ENCODE results near the gene PRLR.

DNA sequence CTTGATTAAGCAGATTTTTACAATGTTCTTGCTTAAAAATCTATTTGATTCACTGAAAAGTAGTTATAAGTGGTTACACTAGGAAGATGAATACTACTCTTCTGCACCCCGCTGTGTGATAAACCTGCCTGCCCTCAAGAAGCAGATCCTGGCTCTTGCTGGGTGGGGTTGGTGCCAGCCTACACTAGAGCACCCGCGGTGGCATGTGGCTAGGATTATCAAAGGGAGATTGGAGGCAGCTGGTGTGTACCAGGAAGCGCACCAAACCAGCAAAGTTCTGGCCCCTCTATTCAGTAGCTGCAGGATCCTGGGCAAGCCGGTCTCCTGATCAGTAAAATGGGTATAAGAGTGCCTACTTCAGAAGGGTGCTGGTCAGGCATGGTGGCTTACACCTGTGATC is 43.5 kb downstream of the PRLR start:
- TF ChIP-seq FOXK2 (IDR thresholded peaks at IDR 0.05) (no peak), HDGF (IDR thresholded peaks at IDR 0.05; ENCODE audit: borderline replicate concordance) (no peak), SP1 (IDR thresholded peaks at IDR 0.05) (no peak), FOXM1 (IDR thresholded peaks at IDR 0.05; ENCODE audit: borderline replicate concordance) (no peak), SUZ12 (IDR thresholded peaks at IDR 0.05) (no peak), BHLHE40 (IDR thresholded peaks at IDR 0.05; ENCODE audit: borderline replicate concordance) (no peak), ARNT (IDR thresholded peaks at IDR 0.05) (no peak), FOXA1 (IDR thresholded peaks at IDR 0.05) (no peak), LEF1 (IDR thresholded peaks at IDR 0.05; ENCODE audit: borderline replicate concordance) (no peak)
- TF ChIP-seq, protein P1, sequence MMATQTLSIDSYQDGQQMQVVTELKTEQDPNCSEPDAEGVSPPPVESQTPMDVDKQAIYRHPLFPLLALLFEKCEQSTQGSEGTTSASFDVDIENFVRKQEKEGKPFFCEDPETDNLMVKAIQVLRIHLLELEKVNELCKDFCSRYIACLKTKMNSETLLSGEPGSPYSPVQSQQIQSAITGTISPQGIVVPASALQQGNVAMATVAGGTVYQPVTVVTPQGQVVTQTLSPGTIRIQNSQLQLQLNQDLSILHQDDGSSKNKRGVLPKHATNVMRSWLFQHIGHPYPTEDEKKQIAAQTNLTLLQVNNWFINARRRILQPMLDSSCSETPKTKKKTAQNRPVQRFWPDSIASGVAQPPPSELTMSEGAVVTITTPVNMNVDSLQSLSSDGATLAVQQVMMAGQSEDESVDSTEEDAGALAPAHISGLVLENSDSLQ (IDR thresholded peaks at IDR 0.05), result no peak
